ENCODE measurements around the gene USP15.

GRCh38 chr12:62270384-62270783 lies 10.2 kb downstream of the USP15 start:
- TF ChIP-seq CTCF (IDR thresholded peaks at IDR 0.05; ENCODE audit: insufficient read depth, low read length, poor library complexity, severe bottlenecking) (no peak), EZH2phosphoT487 (conservative IDR thresholded peaks at IDR 0.05; ENCODE audit: low read length) (no peak)
